PC-3 (cell line): Measurements from ENCODE around the gene RLN1.

Experiments used
- CTCF ChIP-seq: fragments of 300-600 bp; sonication (generic); conservative IDR thresholded peaks from 2 replicates; pipeline ENCODE4 v1.5.1; 2017; ENCODE audit warnings: antibody characterized with exemption, low read depth, mild to moderate bottlenecking, low read length
- EZH2 ChIP-seq: fragments of 300-600 bp; sonication (generic); IDR thresholded peaks from one replicate; pipeline ENCODE4 v1.6.1; 2017; ENCODE audit warnings: antibody characterized with exemption, mild to moderate bottlenecking, low read length; ENCODE audit not compliant: unreplicated experiment
- EZH2phosphoT487 ChIP-seq: fragments of 300-600 bp; sonication (generic); IDR thresholded peaks from 2 replicates; pipeline ENCODE4 v1.6.1; 2018; ENCODE audit warnings: mild to moderate bottlenecking, antibody characterized with exemption, low read length, borderline replicate concordance

GRCh38 chr9:5288591-5288990, 51.1 kb downstream of the RLN1 start:
- no peak for TF ChIP-seq CTCF
- TF ChIP-seq EZH2phosphoT487: no peak
- no peak for TF ChIP-seq EZH2
